Vagina (tissue), 2 donors: ENCODE results near the gene RGS14.

ENCODE experiments used
- POLR2AphosphoS5 ChIP-seq, 2 donors: sonication (generic); formaldehyde crosslinking; IDR thresholded peaks; one replicate each; pipeline ENCODE4 v1.9.0; 2017; ENCODE audit warnings: antibody characterized with exemption in 2 of 2, mild to moderate bottlenecking in 2 of 2, low read depth in 1 of 2; ENCODE audit not compliant: insufficient read depth in 1 of 2
- TF ChIP-seq, protein P1 (sequence below), 3 experiments: fragments of 450-650 bp in 2 of 3; fragments of 200-600 bp in 1 of 3; sonication (generic) in 1 of 3; IDR thresholded peaks; one replicate each; pipeline ENCODE4 v1.5.1; 2017 to 2019; ENCODE audit warnings: antibody characterized with exemption in 3 of 3, mild to moderate bottlenecking in 2 of 3, moderate library complexity in 2 of 3

DNA sequence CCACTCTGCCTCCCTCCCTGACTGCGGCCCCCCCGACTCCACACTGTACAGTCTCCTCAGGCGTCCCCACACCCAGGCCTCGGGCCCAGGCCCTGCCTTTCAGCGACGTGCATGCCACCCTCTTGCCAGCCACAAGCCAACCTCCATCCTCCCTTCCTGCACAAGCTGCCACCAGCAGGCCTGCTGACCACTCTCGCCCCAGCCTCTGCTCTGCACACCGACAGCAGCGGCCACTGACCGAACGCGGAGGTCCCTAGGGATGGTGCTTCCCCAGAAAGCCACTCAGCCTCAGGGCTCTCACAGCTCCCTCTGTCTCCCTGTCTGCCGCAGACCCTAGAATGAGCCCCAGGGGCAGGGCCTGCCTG lies 24.8 kb upstream of the RGS14 start:
- TF ChIP-seq, protein P1, sequence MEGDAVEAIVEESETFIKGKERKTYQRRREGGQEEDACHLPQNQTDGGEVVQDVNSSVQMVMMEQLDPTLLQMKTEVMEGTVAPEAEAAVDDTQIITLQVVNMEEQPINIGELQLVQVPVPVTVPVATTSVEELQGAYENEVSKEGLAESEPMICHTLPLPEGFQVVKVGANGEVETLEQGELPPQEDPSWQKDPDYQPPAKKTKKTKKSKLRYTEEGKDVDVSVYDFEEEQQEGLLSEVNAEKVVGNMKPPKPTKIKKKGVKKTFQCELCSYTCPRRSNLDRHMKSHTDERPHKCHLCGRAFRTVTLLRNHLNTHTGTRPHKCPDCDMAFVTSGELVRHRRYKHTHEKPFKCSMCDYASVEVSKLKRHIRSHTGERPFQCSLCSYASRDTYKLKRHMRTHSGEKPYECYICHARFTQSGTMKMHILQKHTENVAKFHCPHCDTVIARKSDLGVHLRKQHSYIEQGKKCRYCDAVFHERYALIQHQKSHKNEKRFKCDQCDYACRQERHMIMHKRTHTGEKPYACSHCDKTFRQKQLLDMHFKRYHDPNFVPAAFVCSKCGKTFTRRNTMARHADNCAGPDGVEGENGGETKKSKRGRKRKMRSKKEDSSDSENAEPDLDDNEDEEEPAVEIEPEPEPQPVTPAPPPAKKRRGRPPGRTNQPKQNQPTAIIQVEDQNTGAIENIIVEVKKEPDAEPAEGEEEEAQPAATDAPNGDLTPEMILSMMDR (IDR thresholded peaks at IDR 0.05), result no peak
- no peak for TF ChIP-seq POLR2AphosphoS5 (IDR thresholded peaks at IDR 0.05; ENCODE audit: insufficient read depth in 1 of 2, low read depth in 1 of 2)
